HS-27A (cell line): ENCODE data around the gene GOLGA6A.
"Not testable (repeated sequence)": the region's sequence is repeated elsewhere in the genome, so short reads cannot be mapped to it uniquely, and the experiment has no call there.

Experiments used
- DNase-seq: peaks from one replicate; pipeline ENCODE4 v3.0.0-alpha.2; 2012; ENCODE audit warnings: low read depth, missing footprints

GOLGA6A gene

GRCh38 chr15:74082450-74082849 lies at the start of gene GOLGA6A:
GOLGA6A (minus strand) TSS chr15:74082550; CDS start chr15:74082509, 41 bp downstream.
- not testable (repeated sequence) for DNase-seq

- DNase-seq: no peak
Observed at GRCh38 chr15:74131628-74132413, 49.5 kb upstream of the GOLGA6A start.

- DNase-seq: no peak
Observed at GRCh38 chr15:74130849-74131627, 48.7 kb upstream of the GOLGA6A start.

- no peak for DNase-seq
Observed at GRCh38 chr15:74130155-74130848, 48.0 kb upstream of the GOLGA6A start, which contains the start of gene ISLR2. ISLR2 (plus strand) TSS chr15:74130586; CDS start chr15:74132755, 2,169 bp downstream.

GRCh38 chr15:74129586-74130154 lies 47.3 kb upstream of the GOLGA6A start:
- no peak for DNase-seq

- DNase-seq: no peak
Observed at GRCh38 chr15:74128785-74129585, 46.6 kb upstream of the GOLGA6A start.

- DNase-seq: no peak
Observed at GRCh38 chr15:74127954-74128784, 45.8 kb upstream of the GOLGA6A start.

- DNase-seq: peak; percentile 61
Observed at GRCh38 chr15:74127255-74127953, 45.1 kb upstream of the GOLGA6A start.

GRCh38 chr15:74124759-74125158 lies 42.4 kb upstream of the GOLGA6A start:
- no peak for DNase-seq

GRCh38 chr15:74124196-74124595 lies 41.8 kb upstream of the GOLGA6A start:
- DNase-seq: no peak

- no peak for DNase-seq
Observed at GRCh38 chr15:74123658-74124057, 41.3 kb upstream of the GOLGA6A start.

- no peak for DNase-seq
Observed at GRCh38 chr15:74123131-74123429, 40.7 kb upstream of the GOLGA6A start.

GRCh38 chr15:74122403-74123130 lies 40.2 kb upstream of the GOLGA6A start:
- DNase-seq: no peak

- no peak for DNase-seq
Observed at GRCh38 chr15:74121858-74122257, 39.5 kb upstream of the GOLGA6A start.

- DNase-seq: no peak
Observed at GRCh38 chr15:74121039-74121438, 38.7 kb upstream of the GOLGA6A start.

- DNase-seq: no peak
Observed at GRCh38 chr15:74120426-74120825, 38.1 kb upstream of the GOLGA6A start.

GRCh38 chr15:74109713-74110112 lies 27.4 kb upstream of the GOLGA6A start:
- DNase-seq: no peak

GRCh38 chr15:74108611-74109010 lies 26.3 kb upstream of the GOLGA6A start:
- not testable (repeated sequence) for DNase-seq

GRCh38 chr15:74108111-74108510 lies 25.8 kb upstream of the GOLGA6A start:
- no peak for DNase-seq
